Right lobe of liver (tissue), 4 donors: Measurements from ENCODE around the gene IL20RA.

ENCODE experiments used
- CTCF ChIP-seq, 4 donors: fragments of 200-600 bp in 3 of 4; fragments of 450-650 bp in 1 of 4; IDR thresholded peaks; one replicate each; pipeline versions ENCODE4 v1.5.1 to v1.8.0; 2016 to 2022; ENCODE audit warnings: antibody characterized with exemption in 4 of 4, mild to moderate bottlenecking in 2 of 4
- POLR2A ChIP-seq: fragments of 450-650 bp; IDR thresholded peaks from one replicate; pipeline ENCODE4 v1.6.1; 2017; ENCODE audit warnings: antibody characterized with exemption, mild to moderate bottlenecking
- donor health status: DM: no; HTN: no; CAD: no.
- donor health status: DM: no; HTN: no; CAD: no.
- donor health status: DM: no; HTN: yes; CAD: no.

- TF ChIP-seq CTCF (IDR thresholded peaks at IDR 0.05) = no peak
- TF ChIP-seq POLR2A = no peak
Measured at GRCh38 chr6:137084090-137084489, 39.3 kb upstream of the IL20RA start.
